C4-2B (cell line): ENCODE results near the gene NPC1.

Experiments used
- CTCF ChIP-seq: fragments of 450-650 bp; conservative IDR thresholded peaks from 2 replicates; pipeline ENCODE4 v1.5.1; 2017; ENCODE audit warnings: mild to moderate bottlenecking
- ZFX ChIP-seq: fragments of 450-650 bp; IDR thresholded peaks from 2 replicates; pipeline ENCODE4 v1.6.1; 2017

- TF ChIP-seq CTCF (no peak), ZFX (no peak)
Observed at GRCh38 chr18:23592911-23593310, 6.6 kb upstream of the NPC1 start.
